HAP-1 (cell line): Measurements from ENCODE around the gene EHBP1L1.

Experiments used
- DNase-seq, 2 experiments: peaks; one replicate each; pipeline ENCODE4 v3.0.0-alpha.2; 2016 to 2020; ENCODE audit warnings: low spot score in 2 of 2
- H3K27me3 ChIP-seq: fragments of 250-450 bp; sonication (Bioruptor Pico); 2 replicates; pipeline ENCODE4 v1.5.1; 2020; ENCODE audit warnings: low read depth, mild to moderate bottlenecking, moderate library complexity
- H3K36me3 ChIP-seq: fragments of 250-450 bp; sonication (Bioruptor Pico); replicated peaks from 2 replicates; pipeline ENCODE4 v1.5.1; 2020; ENCODE audit warnings: mild to moderate bottlenecking
- H3K4me1 ChIP-seq: fragments of 250-450 bp; sonication (Bioruptor Pico); 2 replicates; pipeline ENCODE4 v1.5.1; 2020; ENCODE audit warnings: mild to moderate bottlenecking
- H3K4me3 ChIP-seq: fragments of 250-450 bp; sonication (Bioruptor Pico); 2 replicates; pipeline ENCODE4 v1.5.1; 2020; ENCODE audit warnings: mild to moderate bottlenecking, moderate library complexity
- H3K9me3 ChIP-seq: fragments of 250-450 bp; sonication (Bioruptor Pico); 2 replicates; pipeline ENCODE4 v1.5.1; 2020; ENCODE audit warnings: mild to moderate bottlenecking, moderate library complexity
- in situ Hi-C: fragments of 300-500 bp; cut with MboI; formaldehyde crosslinking; loops from 3 replicates; pipeline ENCODE4 v1.14.3; 2020; ENCODE audit warnings: low sequenced_read_pairs, inconsistent platforms, mixed read lengths

EHBP1L1 gene

DNA sequence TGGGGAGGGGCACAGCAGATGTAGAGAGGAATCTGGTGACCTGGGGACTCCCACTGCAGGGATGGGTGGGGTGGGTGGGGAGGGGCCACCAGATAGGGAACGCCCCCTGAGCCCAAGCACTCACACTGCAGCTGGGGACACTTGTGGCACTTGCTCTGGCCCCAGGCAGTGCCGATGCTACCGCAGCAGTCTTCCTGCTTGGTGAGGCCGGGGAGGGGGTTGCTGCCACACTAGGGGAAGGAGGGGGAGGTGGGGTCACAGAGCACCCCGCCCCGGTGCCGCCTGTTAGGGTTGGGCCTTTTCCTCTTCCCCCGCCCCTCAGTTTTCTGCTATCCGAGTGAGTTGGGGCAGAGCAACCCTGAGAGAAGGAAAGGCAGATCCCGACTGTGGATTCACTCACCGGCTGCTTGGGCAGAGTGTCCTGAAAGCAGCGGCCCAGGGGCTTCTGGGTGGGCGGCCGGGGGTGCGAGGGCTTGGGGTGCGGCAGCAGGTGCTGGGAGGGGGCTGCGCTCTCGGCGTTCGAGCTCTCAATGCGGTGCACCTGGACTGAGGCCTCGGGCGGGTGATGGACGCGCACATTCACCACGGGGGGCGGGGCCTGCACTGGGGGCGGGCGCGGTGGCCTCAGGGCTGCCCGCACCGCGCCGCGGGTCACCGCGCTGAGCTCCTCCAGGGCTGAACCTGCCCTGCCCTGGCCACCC lies 22.4 kb upstream of the EHBP1L1 start:
- in situ Hi-C loops, result no loop called here
- peaks cover 8% of the 10 kb centered on the region for H3K36me3 ChIP-seq
- peaks cover 9% of the 10 kb centered on the region; the same call in 1 of the 2 replicates for H3K4me1 ChIP-seq
- no peak for DNase-seq
- H3K9me3 ChIP-seq, result no peaks in the 10 kb centered on the region
- no peak overlapping the region for H3K4me3 ChIP-seq
- H3K27me3 ChIP-seq, result no peaks in the 10 kb centered on the region

DNA sequence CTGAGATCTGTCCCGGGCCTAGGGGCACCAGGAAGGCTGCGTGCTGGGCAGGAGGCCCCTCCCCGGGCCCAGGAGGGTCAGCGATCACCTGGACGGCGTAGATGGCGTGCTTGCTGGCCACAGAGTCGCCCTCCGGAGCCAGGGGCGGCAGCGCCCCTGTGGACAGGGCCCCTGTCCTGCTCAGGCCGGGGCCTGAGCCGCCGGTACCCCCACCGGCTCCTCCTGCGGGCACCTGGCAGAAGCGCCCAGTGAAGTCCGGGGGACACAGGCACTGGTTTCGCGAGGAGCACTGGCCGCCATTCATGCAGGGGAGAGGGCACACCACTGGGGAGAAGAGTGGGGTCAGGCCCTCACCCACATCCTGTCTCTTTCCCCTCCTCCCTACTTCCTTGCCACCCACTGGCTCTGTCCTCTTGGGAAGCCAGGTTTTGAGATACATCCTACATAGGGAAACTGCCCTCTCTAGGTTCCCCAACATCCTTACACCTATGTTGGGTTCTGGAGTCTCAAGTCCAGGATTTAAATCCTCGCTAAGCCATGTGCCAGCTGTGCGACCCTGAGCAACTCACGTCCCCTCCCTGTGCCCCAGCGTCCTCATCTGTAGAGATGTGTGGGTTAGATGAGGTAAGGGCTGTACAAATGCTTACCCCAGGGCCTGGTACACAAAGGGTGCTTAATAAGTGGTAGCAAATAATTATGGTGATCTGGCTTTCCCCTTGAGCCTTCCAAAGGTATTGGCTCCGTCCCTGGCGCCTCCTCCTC lies 21.6 kb upstream of the EHBP1L1 start:
- Histone ChIP-seq H3K9me3 (no peaks in the 10 kb centered on the region), H3K27me3 (no peaks in the 10 kb centered on the region), H3K4me3 (no peak overlapping the region), H3K36me3 (peaks cover 4% of the 10 kb centered on the region), H3K4me1 (peaks cover 14% of the 10 kb centered on the region)
- in situ Hi-C loops, result no loop called here
- DNase-seq, result no peak

DNA sequence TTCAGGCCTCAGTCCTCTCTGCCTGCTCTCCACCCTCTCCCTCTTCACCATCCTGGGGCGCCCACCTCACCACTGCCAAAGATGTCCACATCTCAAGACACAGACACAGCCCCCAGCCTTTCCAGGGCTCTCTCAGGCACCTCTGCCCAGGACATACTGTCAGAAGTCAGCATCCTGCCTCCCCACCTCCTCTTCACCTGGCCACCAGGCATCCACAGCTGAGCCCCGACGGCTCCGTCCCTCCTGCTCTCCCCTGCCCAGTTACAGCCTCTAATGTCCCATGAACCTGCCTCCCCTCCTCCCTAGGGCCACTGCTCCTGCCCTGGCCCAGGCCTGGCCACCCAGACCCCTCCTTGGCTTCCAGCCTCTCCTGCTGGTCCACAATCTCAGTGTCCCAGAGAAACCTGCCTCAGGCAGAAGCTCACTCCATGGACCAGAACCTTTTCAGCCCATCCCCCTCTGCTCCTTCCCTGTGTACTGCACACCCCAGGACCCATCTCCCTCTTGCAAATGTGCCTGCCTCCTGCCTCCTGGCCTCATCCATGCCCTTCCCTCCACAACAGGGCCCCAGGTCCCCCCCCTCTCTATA lies 20.9 kb upstream of the EHBP1L1 start:
- no peaks in the 10 kb centered on the region for H3K9me3 ChIP-seq
- H3K4me1 ChIP-seq, result peaks cover 14% of the 10 kb centered on the region
- in situ Hi-C loops, result no loop called here
- H3K36me3 ChIP-seq, result peaks cover 2% of the 10 kb centered on the region
- no peak for DNase-seq
- H3K4me3 ChIP-seq, result no peak overlapping the region
- H3K27me3 ChIP-seq, result no peaks in the 10 kb centered on the region

DNA sequence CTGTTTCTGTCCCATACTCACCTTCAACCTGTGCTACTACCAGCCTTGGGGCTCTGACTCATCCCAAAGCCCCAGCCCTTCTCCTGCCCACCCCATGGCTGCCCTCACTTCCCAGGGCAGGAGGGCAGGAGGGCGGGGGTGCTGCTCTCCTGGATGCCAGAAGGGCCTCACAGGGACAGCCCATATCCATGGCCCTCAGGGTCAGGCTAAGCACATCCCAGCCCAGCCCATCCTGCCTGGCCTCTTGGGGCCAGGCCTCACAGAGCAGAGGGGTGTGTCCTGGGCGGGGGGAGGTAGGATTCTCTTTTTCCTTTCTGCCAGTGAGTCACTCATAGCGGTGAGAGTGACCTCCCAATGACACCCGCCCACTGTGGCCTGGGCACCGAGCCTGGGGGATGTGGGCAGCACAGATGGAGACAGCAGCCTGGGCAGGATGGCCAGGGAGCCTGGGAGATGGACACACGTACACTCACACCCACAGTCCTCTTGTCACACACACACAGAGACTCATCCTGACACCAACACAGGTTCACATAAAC lies 20.1 kb upstream of the EHBP1L1 start:
- in situ Hi-C loops, result no loop called here
- Histone ChIP-seq H3K27me3 (no peaks in the 10 kb centered on the region), H3K36me3 (no peaks in the 10 kb centered on the region; the same call in none of the 2 replicates), H3K4me3 (no peak overlapping the region), H3K4me1 (peaks cover 17% of the 10 kb centered on the region), H3K9me3 (no peaks in the 10 kb centered on the region)
- DNase-seq, result no peak

DNA sequence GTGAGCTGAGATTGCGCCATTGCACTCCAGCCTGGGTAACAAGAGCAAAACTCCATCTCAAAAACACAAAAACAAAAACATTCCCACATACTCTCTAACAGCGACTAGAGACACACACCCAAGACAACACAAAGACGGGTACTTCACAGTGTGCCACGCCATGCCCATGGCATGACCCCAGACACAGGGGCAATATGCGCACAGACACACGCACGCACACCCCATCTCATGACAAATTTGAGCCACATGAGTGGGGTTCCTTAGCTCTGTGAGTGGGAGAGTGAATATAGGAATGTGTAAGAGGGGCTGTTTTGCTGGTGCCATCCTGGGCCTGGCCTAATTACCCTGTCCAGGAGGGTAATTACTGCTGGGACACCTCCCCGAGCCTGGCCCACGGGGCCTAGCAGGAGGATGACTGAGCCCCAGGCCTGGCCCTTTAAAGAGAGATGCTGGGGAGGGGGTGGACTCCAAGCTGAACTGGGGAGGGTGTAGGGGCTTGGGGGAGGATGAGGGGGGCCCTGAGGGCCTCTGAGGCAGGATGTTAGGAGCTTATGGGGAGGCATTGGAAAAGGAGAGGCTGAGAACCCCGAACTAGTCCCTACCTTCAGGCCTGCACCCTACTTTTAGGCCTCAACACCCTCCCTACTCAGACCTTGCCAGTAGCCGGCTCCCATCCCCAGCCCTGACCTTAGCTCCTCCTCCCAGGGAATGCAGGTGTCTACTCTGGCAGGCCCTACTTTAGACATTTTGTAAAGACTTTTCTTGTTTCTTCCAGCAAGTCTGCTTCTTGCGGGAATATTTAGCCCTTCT lies 19.2 kb upstream of the EHBP1L1 start:
- peaks cover 17% of the 10 kb centered on the region for H3K4me1 ChIP-seq
- no peaks in the 10 kb centered on the region for H3K9me3 ChIP-seq
- no peaks in the 10 kb centered on the region for H3K27me3 ChIP-seq
- peak overlapping the region; percentile 42 for H3K4me3 ChIP-seq
- in situ Hi-C loops, result no loop called here
- no peak for DNase-seq
- H3K36me3 ChIP-seq, result no peaks in the 10 kb centered on the region; the same call in none of the 2 replicates

DNA sequence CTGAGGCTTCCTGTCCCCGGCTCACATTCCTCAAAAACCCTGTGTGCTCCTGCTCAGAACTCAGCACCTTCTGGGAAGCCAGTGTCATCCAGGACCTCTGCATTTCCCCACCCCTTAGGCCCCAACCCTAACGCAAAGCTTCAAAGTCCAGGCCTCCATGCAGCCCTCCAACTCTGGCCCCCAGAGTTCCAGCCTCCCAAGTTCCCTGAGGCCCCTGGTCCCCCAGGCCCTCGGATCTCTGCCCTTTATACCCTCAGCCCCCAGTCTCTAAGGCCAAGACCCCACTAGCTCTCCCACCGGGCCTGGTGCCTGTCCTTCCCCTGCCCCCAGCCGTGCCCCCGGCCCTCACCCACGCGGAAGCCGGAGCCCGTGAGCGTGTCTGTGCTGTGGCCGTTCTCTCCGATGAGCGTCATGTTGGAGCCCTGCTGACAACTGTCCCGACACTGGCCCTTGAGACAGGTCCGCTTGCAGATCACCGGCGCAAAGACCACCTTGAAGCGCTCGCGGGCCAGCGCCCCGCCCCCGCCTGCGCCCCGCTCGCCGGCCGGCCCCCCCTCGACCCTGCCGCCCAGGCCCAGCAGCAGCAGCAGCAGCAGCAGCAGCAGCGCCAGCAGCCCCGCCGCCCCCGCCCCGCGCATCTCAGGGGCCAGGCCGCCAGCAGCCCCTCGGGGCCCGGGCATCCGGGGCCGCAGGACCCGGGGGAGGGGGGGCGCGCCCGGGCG lies 18.4 kb upstream of the EHBP1L1 start:
- Histone ChIP-seq H3K4me1 (peaks cover 17% of the 10 kb centered on the region), H3K36me3 (no peaks in the 10 kb centered on the region; the same call in 1 of the 2 replicates), H3K4me3 (peak overlapping the region; percentile 42), H3K9me3 (no peaks in the 10 kb centered on the region), H3K27me3 (no peaks in the 10 kb centered on the region)
- no peak for DNase-seq
- in situ Hi-C loops, result no loop called here

DNA sequence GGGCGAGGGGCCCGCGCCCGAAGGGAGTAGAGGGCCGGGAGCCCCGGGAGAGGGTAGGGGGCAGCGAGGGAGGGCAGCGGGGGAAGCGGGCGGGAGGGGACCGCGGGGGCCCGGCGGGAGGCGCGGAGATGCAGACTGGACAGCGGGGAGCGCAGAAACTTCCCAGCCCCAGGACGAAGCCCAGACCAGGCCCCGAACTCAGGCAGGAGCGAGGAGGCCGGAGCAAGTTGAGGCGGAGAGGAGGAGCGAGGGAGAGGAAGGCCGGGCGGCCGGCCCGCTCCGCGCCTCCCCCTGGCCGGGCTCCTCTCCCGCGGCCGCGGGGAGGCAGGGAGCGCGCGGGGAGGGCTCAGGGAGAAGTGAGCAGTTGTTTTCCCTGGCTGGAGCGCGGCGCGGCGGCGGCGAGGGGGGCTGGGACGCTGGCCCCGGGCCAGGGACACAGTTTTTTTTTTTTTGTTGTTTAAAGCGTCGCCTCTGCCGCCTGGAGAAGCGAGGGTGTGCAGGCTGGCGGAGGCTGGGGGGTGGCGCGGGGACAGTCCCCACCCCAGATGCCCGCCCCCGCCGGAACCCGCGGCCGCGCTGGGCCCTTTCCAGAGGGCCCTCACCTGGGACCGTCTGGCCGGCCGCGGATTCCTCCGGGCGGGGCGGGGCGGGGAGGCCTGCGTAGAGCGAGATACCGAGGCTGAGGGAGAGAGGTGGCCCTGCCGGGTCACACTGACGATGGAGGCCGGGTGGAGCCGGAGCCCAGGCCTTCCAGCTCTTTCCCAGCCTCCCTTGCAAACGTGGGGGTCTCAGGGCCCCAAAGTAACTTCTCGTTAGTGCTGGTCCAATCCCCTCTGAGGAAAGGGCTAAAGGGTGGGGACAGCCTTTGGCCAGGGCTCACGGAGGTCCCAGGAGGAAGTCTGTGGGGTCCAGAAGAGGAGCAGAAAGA lies 17.6 kb upstream of the EHBP1L1 start, which contains the start of gene LTBP3:
TSS of gene LTBP3 (minus strand) at position 358 of the 928 bp plus-strand sequence. CDS start 400 bp downstream, outside the sequence.
- H3K27me3 ChIP-seq, result no peaks in the 10 kb centered on the region
- in situ Hi-C loops, result no loop called here
- peaks cover 17% of the 10 kb centered on the region for H3K4me1 ChIP-seq
- peak within 1 kb of the TSS; percentile 42 for H3K4me3 ChIP-seq
- peak; percentile 42 to 81 for DNase-seq
- no peaks in the 10 kb centered on the region for H3K9me3 ChIP-seq
- H3K36me3 ChIP-seq, result no peaks in the 10 kb centered on the region

DNA sequence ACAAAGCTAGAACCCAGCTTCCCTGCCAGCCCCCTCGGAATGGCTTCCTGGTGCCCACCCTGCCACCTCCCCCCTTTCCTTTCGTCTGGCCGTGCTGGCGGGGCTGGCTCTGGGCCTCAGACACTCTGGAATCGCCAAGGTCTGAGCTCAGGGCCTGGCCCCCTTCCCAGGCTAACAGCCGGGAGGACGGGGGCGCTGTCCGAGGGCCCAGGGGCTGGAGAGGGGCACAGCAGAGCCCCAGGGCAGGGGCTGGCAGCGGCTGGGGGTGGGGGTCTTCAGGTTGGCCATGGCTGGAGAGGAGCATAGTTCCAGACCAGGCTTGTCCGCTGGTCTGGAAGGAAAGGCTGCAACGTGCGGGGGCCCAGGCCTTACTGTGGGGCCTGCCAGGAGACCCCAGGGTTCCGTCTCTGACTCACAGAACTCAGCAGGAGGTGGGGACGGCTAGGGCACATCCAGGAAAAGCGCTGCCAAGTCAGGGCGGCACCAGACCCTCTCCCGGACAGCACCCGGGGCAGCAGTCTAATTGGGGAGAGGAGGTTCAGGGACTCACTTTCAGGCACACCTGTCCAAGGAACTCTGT lies 16.8 kb upstream of the EHBP1L1 start:
- no peak for DNase-seq
- Histone ChIP-seq H3K27me3 (no peaks in the 10 kb centered on the region), H3K4me3 (peak overlapping the region; percentile 38), H3K9me3 (no peaks in the 10 kb centered on the region), H3K4me1 (peaks cover 17% of the 10 kb centered on the region), H3K36me3 (no peaks in the 10 kb centered on the region)
- in situ Hi-C loops, result no loop called here

DNA sequence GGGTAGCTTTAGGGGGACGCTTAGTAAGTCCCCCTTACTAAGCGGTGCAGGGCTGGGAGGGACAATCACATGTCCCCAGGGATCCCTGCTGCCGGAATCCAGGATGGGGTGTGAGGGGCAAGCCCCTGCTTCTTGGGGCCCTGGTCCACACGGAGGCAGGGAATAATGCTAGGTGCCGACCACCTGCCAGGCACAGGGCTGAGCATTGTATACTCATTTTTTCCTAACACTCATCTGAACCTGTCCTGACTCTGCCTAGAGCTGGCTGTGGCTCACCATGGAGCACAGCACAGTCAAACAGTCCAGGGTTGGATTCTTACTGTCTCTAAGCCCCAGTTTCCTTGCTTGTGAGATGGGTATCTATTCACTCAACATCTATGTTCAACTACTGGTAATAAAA lies 16.3 kb upstream of the EHBP1L1 start:
- no peak for DNase-seq
- Histone ChIP-seq H3K4me3 (no peak overlapping the region), H3K4me1 (peaks cover 17% of the 10 kb centered on the region), H3K27me3 (no peaks in the 10 kb centered on the region), H3K36me3 (no peaks in the 10 kb centered on the region), H3K9me3 (no peaks in the 10 kb centered on the region)
- in situ Hi-C loops, result no loop called here

DNA sequence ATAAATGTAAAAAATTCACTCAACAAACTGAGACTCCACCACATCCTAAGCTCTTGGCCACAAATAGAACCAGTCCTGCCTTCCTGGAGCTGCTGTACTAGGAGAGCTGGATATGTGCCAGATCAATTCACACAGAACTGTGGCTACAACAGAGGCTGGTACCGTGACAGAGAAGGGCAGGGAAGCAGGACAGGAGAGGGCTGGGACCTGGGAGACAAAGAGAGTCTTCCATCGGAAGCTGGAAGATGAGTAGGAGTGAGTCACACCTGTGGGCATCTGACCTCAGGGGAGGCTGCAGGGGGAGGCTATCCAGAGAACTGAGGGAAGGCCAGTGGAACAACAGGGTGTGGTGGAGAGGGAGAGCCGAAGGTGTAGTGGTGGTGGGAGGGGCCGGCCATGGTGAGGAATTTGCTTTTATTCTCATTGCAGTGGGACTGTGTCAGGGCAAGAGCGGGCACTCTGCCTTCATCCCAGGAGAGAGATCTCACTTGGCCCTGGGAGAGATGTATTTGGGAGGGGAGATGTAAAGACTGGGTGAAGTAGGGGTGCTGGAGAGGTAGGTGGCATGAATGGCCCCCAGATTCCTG lies 15.8 kb upstream of the EHBP1L1 start:
- in situ Hi-C loops, result no loop called here
- no peaks in the 10 kb centered on the region for H3K9me3 ChIP-seq
- no peaks in the 10 kb centered on the region for H3K27me3 ChIP-seq
- H3K36me3 ChIP-seq, result no peaks in the 10 kb centered on the region
- DNase-seq, result no peak
- H3K4me3 ChIP-seq, result no peak overlapping the region
- peaks cover 17% of the 10 kb centered on the region for H3K4me1 ChIP-seq

DNA sequence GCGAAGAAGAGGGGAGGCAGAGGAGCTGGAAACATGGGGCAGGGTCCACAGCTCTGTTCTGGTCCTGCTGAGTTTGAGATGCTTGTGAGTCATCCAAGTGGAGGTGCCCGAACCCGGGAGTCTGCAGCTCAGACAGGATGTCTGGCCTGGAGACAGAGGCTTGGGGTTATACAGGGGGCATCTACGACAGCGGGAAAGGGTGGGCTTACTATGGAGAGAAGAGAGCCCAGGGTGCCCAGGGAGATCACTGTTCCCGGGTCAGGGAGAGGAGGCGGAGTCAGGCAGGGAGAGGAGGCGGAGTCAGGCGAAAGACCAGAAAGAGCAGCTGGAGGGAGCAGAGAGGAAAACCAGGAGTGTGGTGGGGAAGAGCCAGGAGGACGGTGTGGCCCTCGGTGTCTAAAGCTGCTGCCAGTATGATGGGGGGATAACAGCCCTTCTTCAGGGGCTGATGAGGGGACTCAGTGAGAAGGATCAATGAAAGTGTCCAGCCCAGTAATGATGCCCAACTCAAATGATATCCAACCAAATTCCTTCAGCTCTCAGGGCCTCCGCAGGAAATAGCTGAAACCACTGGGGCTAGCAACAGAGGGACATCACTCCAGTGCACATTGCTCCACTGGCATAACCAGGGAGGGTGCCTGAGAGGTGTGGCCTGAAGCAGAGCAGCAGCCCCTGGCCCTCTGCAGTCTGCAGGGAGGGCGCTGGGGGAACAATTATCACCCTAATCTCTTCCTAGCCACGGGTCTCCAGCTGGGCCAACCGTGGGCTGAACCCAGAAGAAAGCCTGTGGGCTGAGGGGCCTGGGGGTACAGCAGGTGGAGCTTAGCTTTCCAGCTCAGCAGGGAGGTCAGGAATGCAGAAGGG lies 15.1 kb upstream of the EHBP1L1 start:
- Histone ChIP-seq H3K36me3 (no peaks in the 10 kb centered on the region), H3K4me3 (no peak overlapping the region), H3K4me1 (peaks cover 15% of the 10 kb centered on the region), H3K9me3 (no peaks in the 10 kb centered on the region), H3K27me3 (no peaks in the 10 kb centered on the region)
- in situ Hi-C loops, result no loop called here
- peak in 1 of 2 experiments; percentile 79 for DNase-seq
